ENCODE data around the gene BTBD8.

BTBD8 gene

GRCh38 chr1:92117526-92117925, 37.4 kb downstream of the BTBD8 start:
- TF ChIP-seq CTCF (IDR thresholded peaks at IDR 0.05; ENCODE audit: insufficient read depth, low read length) (no peak), SPI1 (IDR thresholded peaks at IDR 0.05; ENCODE audit: borderline replicate concordance, low read depth) (no peak), REST (IDR thresholded peaks at IDR 0.05; ENCODE audit: insufficient replicate concordance, low read depth) (no peak), GABPA (IDR thresholded peaks at IDR 0.05; ENCODE audit: low read depth) (no peak), POLR2AphosphoS5 (IDR thresholded peaks at IDR 0.05; ENCODE audit: low read depth) (no peak)
- H3K27me3 ChIP-seq (ENCODE audit: insufficient read depth, poor library complexity, severe bottlenecking) = no peaks in the 10 kb centered on the region
- H3K4me3 ChIP-seq (replicated peaks; ENCODE audit: insufficient read depth, low read length) = no peak overlapping the region
- H3K27ac ChIP-seq (replicated peaks) = no peak overlapping the region
- DNase-seq (ENCODE audit: low read depth in 1 of 2, low spot score in 1 of 2) = no peak

- no peak overlapping the region for H3K4me3 ChIP-seq (replicated peaks; ENCODE audit: insufficient read depth, low read length)
- no peaks in the 10 kb centered on the region for H3K27me3 ChIP-seq (ENCODE audit: insufficient read depth, poor library complexity, severe bottlenecking)
- TF ChIP-seq CTCF (IDR thresholded peaks at IDR 0.05; ENCODE audit: insufficient read depth, low read length) (no peak), SPI1 (IDR thresholded peaks at IDR 0.05; ENCODE audit: borderline replicate concordance, low read depth) (no peak), GABPA (IDR thresholded peaks at IDR 0.05; ENCODE audit: low read depth) (no peak), POLR2AphosphoS5 (IDR thresholded peaks at IDR 0.05; ENCODE audit: low read depth) (no peak), REST (IDR thresholded peaks at IDR 0.05; ENCODE audit: insufficient replicate concordance, low read depth) (no peak)
- DNase-seq (ENCODE audit: low read depth in 1 of 2, low spot score in 1 of 2) = no peak
- no peak overlapping the region for H3K27ac ChIP-seq (replicated peaks)
These were observed 38.7 kb downstream of the BTBD8 start for GRCh38 chr1:92118826-92119225.

GRCh38 chr1:92123868-92124267, 43.7 kb downstream of the BTBD8 start:
- Histone ChIP-seq H3K27me3 (ENCODE audit: insufficient read depth, poor library complexity, severe bottlenecking) (no peaks in the 10 kb centered on the region), H3K27ac (replicated peaks) (no peak overlapping the region), H3K4me3 (replicated peaks; ENCODE audit: insufficient read depth, low read length) (no peak overlapping the region)
- DNase-seq (ENCODE audit: low read depth in 1 of 2, low spot score in 1 of 2) = no peak
- TF ChIP-seq REST (IDR thresholded peaks at IDR 0.05; ENCODE audit: insufficient replicate concordance, low read depth) (no peak), SPI1 (IDR thresholded peaks at IDR 0.05; ENCODE audit: borderline replicate concordance, low read depth) (no peak), GABPA (IDR thresholded peaks at IDR 0.05; ENCODE audit: low read depth) (no peak), CTCF (IDR thresholded peaks at IDR 0.05; ENCODE audit: insufficient read depth, low read length) (no peak), POLR2AphosphoS5 (IDR thresholded peaks at IDR 0.05; ENCODE audit: low read depth) (no peak)
